Neuronal stem cell (in vitro differentiated cells): ENCODE results near the gene TRAPPC5.

Source experiments
- DNase-seq: peaks from one replicate; pipeline ENCODE4 v3.0.0-alpha.2; 2013; ENCODE audit warnings: low spot score
- H2AFZ ChIP-seq: one replicate; pipeline ENCODE4 v1.6.1; 2013; ENCODE audit warnings: mild to moderate bottlenecking, low read length, inconsistent platforms
- H2AK5ac ChIP-seq: 2 replicates; pipeline ENCODE4 v1.6.1; 2013; ENCODE audit warnings: low read depth, mild to moderate bottlenecking, inconsistent platforms, low read length, moderate library complexity, mixed read lengths
- H2BK120ac ChIP-seq: 2 replicates; pipeline ENCODE4 v1.6.1; 2013; ENCODE audit warnings: low read depth, mild to moderate bottlenecking, inconsistent platforms, low read length, moderate library complexity, mixed read lengths
- H2BK12ac ChIP-seq: one replicate; pipeline ENCODE4 v1.6.1; 2013; ENCODE audit warnings: low read length, inconsistent platforms
- H2BK15ac ChIP-seq: 2 replicates; pipeline ENCODE4 v1.6.1; 2013; ENCODE audit warnings: mild to moderate bottlenecking, low read length, inconsistent platforms, mixed read lengths
- H2BK5ac ChIP-seq: one replicate; pipeline ENCODE4 v1.6.1; 2013; ENCODE audit warnings: inconsistent platforms, mild to moderate bottlenecking, low read length, moderate library complexity
- H3K14ac ChIP-seq: one replicate; pipeline ENCODE4 v1.6.1; 2013; ENCODE audit warnings: low read length, inconsistent platforms
- H3K18ac ChIP-seq: 2 replicates; pipeline ENCODE4 v1.6.1; 2013; ENCODE audit warnings: low read length, inconsistent platforms
- H3K23ac ChIP-seq: 2 replicates; pipeline ENCODE4 v1.6.1; 2013; ENCODE audit warnings: low read depth, mild to moderate bottlenecking, mixed read lengths, low read length, inconsistent platforms; ENCODE audit not compliant: poor library complexity
- H3K27ac ChIP-seq: replicated peaks from 3 replicates; pipeline ENCODE4 v1.5.1; 2013; ENCODE audit warnings: low read length, inconsistent platforms
- H3K27me3 ChIP-seq, 3 experiments: 2 replicates each; pipeline ENCODE4 v1.6.1; 2013; ENCODE audit warnings: low read length in 3 of 3, mild to moderate bottlenecking in 2 of 3, inconsistent platforms in 1 of 3, low read depth in 1 of 3, mixed read lengths in 1 of 3, moderate library complexity in 1 of 3; ENCODE audit not compliant: control insufficient read depth in 3 of 3, insufficient read depth in 3 of 3
- H3K36me3 ChIP-seq, 2 donors: replicated peaks in 1 of 2; 2 replicates each; pipeline ENCODE4 v1.6.1; 2013; ENCODE audit warnings: low read length in 2 of 2; ENCODE audit not compliant: control insufficient read depth in 2 of 2, insufficient read depth in 2 of 2
- H3K4ac ChIP-seq: 2 replicates; pipeline ENCODE4 v1.6.1; 2013; ENCODE audit warnings: inconsistent platforms, mild to moderate bottlenecking, low read length, moderate library complexity
- H3K4me1 ChIP-seq, 2 donors: 1 replicate in 1 of 2; 2 replicates in 1 of 2; pipeline ENCODE4 v1.6.1; 2013; ENCODE audit warnings: low read length in 2 of 2, low read depth in 1 of 2; ENCODE audit not compliant: control insufficient read depth in 2 of 2, insufficient read depth in 1 of 2
- H3K4me2 ChIP-seq: one replicate; pipeline ENCODE4 v1.6.1; 2013; ENCODE audit warnings: mild to moderate bottlenecking, low read length, inconsistent platforms; ENCODE audit not compliant: insufficient read depth, poor library complexity, severe bottlenecking
- H3K4me3 ChIP-seq, 2 donors: 2 replicates each; pipeline ENCODE4 v1.5.1; 2013; ENCODE audit warnings: low read length in 2 of 2, mild to moderate bottlenecking in 2 of 2, inconsistent platforms in 1 of 2, moderate library complexity in 1 of 2
- H3K79me1 ChIP-seq: one replicate; pipeline ENCODE4 v1.6.1; 2013; ENCODE audit warnings: low read depth, mild to moderate bottlenecking, inconsistent platforms, low read length, moderate library complexity
- H3K9ac ChIP-seq: one replicate; pipeline ENCODE4 v1.6.1; 2013; ENCODE audit warnings: mild to moderate bottlenecking, low read depth, low read length, inconsistent platforms; ENCODE audit not compliant: poor library complexity
- H3K9me3 ChIP-seq, 2 donors: replicated peaks in 1 of 2; 2 replicates each; pipeline versions ENCODE3 to v1.6.1; 2013; ENCODE audit warnings: low read length in 2 of 2, mild to moderate bottlenecking in 2 of 2, inconsistent platforms in 1 of 2, low read depth in 1 of 2, mixed read lengths in 1 of 2, moderate library complexity in 1 of 2; ENCODE audit not compliant: control insufficient read depth in 2 of 2, insufficient read depth in 1 of 2
- H4K8ac ChIP-seq: one replicate; pipeline ENCODE4 v1.6.1; 2013; ENCODE audit warnings: low read depth, mild to moderate bottlenecking, inconsistent platforms, low read length, moderate library complexity
- H4K91ac ChIP-seq: one replicate; pipeline ENCODE4 v1.6.1; 2013; ENCODE audit warnings: low read length, low read depth, mild to moderate bottlenecking, inconsistent platforms; ENCODE audit not compliant: poor library complexity
- WGBS, 2 donors: extraction: QIAGEN DNeasy Blood & Tissue Kit; methylation state at CpG; one replicate each; pipeline ENCODE4 v1.1.7; 2013; ENCODE audit warnings: missing lambda C conversion rate in 2 of 2, mixed read lengths in 1 of 2; ENCODE audit not compliant: insufficient read length in 2 of 2, insufficient replicate concordance in 1 of 2; ENCODE audit errors: extremely low coverage in 2 of 2; 5-methylcytosine and 5-hydroxymethylcytosine counted together

The TRAPPC5 gene

GRCh38 chr19:7652061-7652641 lies 28.5 kb upstream of the TRAPPC5 start:
- no peak overlapping the region for H2BK12ac ChIP-seq
- no peak overlapping the region for H3K14ac ChIP-seq
- H3K4me2 ChIP-seq = peak overlapping the region; percentile 60
- no peak overlapping the region for H3K23ac ChIP-seq
- peak overlapping the region in 1 of 2 donors; percentile 61 for H3K4me3 ChIP-seq
- H3K9ac ChIP-seq = no peak overlapping the region
- H4K91ac ChIP-seq = no peak overlapping the region
- peak overlapping the region; percentile 64 for H3K27ac ChIP-seq
- no peaks in the 10 kb centered on the region for H3K9me3 ChIP-seq
- no peak overlapping the region for H2BK120ac ChIP-seq
- no CpG with 5 or more reads among the region's 28 CpGs for WGBS, 2 donors
- H3K18ac ChIP-seq = peak overlapping the region; percentile 78
- no peak overlapping the region for H2AK5ac ChIP-seq
- peaks cover 2 to 3% of the 10 kb centered on the region in 2 donors for H3K4me1 ChIP-seq
- H2AFZ ChIP-seq = peak overlapping the region; percentile 51
- H3K4ac ChIP-seq = no peak overlapping the region
- H3K36me3 ChIP-seq = no peaks in the 10 kb centered on the region
- H2BK5ac ChIP-seq = no peak overlapping the region
- DNase-seq = peak; percentile 92
- H4K8ac ChIP-seq = no peak overlapping the region
- H3K79me1 ChIP-seq = no peaks in the 10 kb centered on the region
- H2BK15ac ChIP-seq = no peak overlapping the region
- H3K27me3 ChIP-seq = peaks cover 0 to 16% (median 5%) of the 10 kb centered on the region in 3 experiments

GRCh38 chr19:7654401-7654800 lies 26.2 kb upstream of the TRAPPC5 start:
- Histone ChIP-seq H2AFZ (no peak overlapping the region), H4K91ac (no peak overlapping the region), H3K4me1 (peaks cover 3 to 4% of the 10 kb centered on the region in 2 donors), H3K27me3 (peaks cover 0 to 16% (median 5%) of the 10 kb centered on the region in 3 experiments), H4K8ac (peak overlapping the region; percentile 65), H3K79me1 (no peaks in the 10 kb centered on the region), H3K4ac (no peak overlapping the region), H2BK5ac (no peak overlapping the region), H3K18ac (no peak overlapping the region), H2BK12ac (peak overlapping the region; percentile 22), H3K27ac (no peak overlapping the region), H3K14ac (no peak overlapping the region), H2BK15ac (no peak overlapping the region), H2BK120ac (no peak overlapping the region), H3K23ac (no peak overlapping the region), H3K36me3 (no peaks in the 10 kb centered on the region), H2AK5ac (no peak overlapping the region), H3K9ac (no peak overlapping the region), H3K9me3 (no peaks in the 10 kb centered on the region), H3K4me3 (no peak overlapping the region), H3K4me2 (no peak overlapping the region)
- DNase-seq = no peak
- no CpG with 5 or more reads among the region's 8 CpGs for WGBS, 2 donors

- no peak overlapping the region for H3K9ac ChIP-seq
- no peak overlapping the region for H2AFZ ChIP-seq
- H4K91ac ChIP-seq = no peak overlapping the region
- no peak overlapping the region for H2BK5ac ChIP-seq
- no peaks in the 10 kb centered on the region for H3K36me3 ChIP-seq
- peak overlapping the region; percentile 64 for H2BK15ac ChIP-seq
- no peak overlapping the region for H4K8ac ChIP-seq
- H3K23ac ChIP-seq = no peak overlapping the region
- H3K4me2 ChIP-seq = no peak overlapping the region
- peaks cover 0 to 12% (median 5%) of the 10 kb centered on the region in 3 experiments for H3K27me3 ChIP-seq
- H2BK12ac ChIP-seq = no peak overlapping the region
- no CpG with 5 or more reads among the region's 8 CpGs for WGBS, 2 donors
- H3K27ac ChIP-seq = no peak overlapping the region
- H3K79me1 ChIP-seq = no peaks in the 10 kb centered on the region
- no peak overlapping the region for H3K4me3 ChIP-seq
- H3K4me1 ChIP-seq = peaks cover 3 to 4% of the 10 kb centered on the region in 2 donors
- no peak for DNase-seq
- H3K9me3 ChIP-seq = no peaks in the 10 kb centered on the region
- no peak overlapping the region for H2AK5ac ChIP-seq
- no peak overlapping the region for H3K4ac ChIP-seq
- H3K18ac ChIP-seq = no peak overlapping the region
- no peak overlapping the region for H3K14ac ChIP-seq
- H2BK120ac ChIP-seq = no peak overlapping the region
These were observed 25.1 kb upstream of the TRAPPC5 start for GRCh38 chr19:7655581-7655980.

GRCh38 chr19:7657131-7657751 lies 23.4 kb upstream of the TRAPPC5 start:
- Histone ChIP-seq H3K4me2 (no peak overlapping the region), H3K14ac (no peak overlapping the region), H4K91ac (no peak overlapping the region), H2AFZ (peak overlapping the region; percentile 61), H3K9ac (no peak overlapping the region), H4K8ac (no peak overlapping the region), H3K18ac (no peak overlapping the region), H3K27me3 (peaks cover 0 to 4% (median 0%) of the 10 kb centered on the region in 3 experiments), H3K4me1 (peaks cover 1 to 4% of the 10 kb centered on the region in 2 donors), H3K79me1 (peaks cover 1% of the 10 kb centered on the region), H3K4ac (no peak overlapping the region), H2BK5ac (no peak overlapping the region), H2BK12ac (no peak overlapping the region), H2BK15ac (no peak overlapping the region), H3K27ac (no peak overlapping the region), H3K9me3 (no peaks in the 10 kb centered on the region), H3K23ac (no peak overlapping the region), H2AK5ac (no peak overlapping the region), H2BK120ac (no peak overlapping the region), H3K36me3 (no peaks in the 10 kb centered on the region), H3K4me3 (no peak overlapping the region)
- no CpG with 5 or more reads among the region's 14 CpGs for whole genome bisulfite sequencing, 2 donors
- no peak for DNase-seq
